GM18498 (cell line): ENCODE results near the gene EGLN1.
"Not testable (repeated sequence)": the region's sequence is repeated elsewhere in the genome, so short reads cannot be mapped to it uniquely, and the experiment has no call there.

ENCODE experiments used
- ATAC-seq: cut with Tn5 transposase; IDR thresholded peaks from one replicate; pipeline ENCODE4 v1.9.1; 2021; ENCODE audit warnings: mild to moderate bottlenecking, moderate library complexity; ENCODE audit not compliant: unreplicated experiment

EGLN1 gene

GRCh38 chr1:231421971-231422797 lies at the start of gene EGLN1:
Gene EGLN1 (minus strand): TSS chr1:231422287. CDS start chr1:231421888, 399 bp downstream.
- peak; percentile 86 for ATAC-seq

GRCh38 chr1:231471500-231471899 lies 49.4 kb upstream of the EGLN1 start:
- not testable (repeated sequence) for ATAC-seq

GRCh38 chr1:231471027-231471426 lies 48.9 kb upstream of the EGLN1 start:
- not testable (repeated sequence) for ATAC-seq

GRCh38 chr1:231467986-231468385 lies 45.9 kb upstream of the EGLN1 start:
- no peak for ATAC-seq

GRCh38 chr1:231465051-231465450 lies 43.0 kb upstream of the EGLN1 start:
- ATAC-seq, result no peak

- ATAC-seq, result no peak
Measured at GRCh38 chr1:231463541-231463940, 41.5 kb upstream of the EGLN1 start.

GRCh38 chr1:231460614-231461013 lies 38.5 kb upstream of the EGLN1 start:
- peak; percentile 77 for ATAC-seq

- not testable (repeated sequence) for ATAC-seq
Measured at GRCh38 chr1:231459438-231459837, 37.4 kb upstream of the EGLN1 start.

GRCh38 chr1:231457956-231458355 lies 35.9 kb upstream of the EGLN1 start:
- not testable (repeated sequence) for ATAC-seq

- ATAC-seq, result not testable (repeated sequence)
Measured at GRCh38 chr1:231454133-231454532, 32.0 kb upstream of the EGLN1 start.

- ATAC-seq, result no peak
Measured at GRCh38 chr1:231446138-231446537, 24.1 kb upstream of the EGLN1 start.

- ATAC-seq, result no peak
Measured at GRCh38 chr1:231444059-231444458, 22.0 kb upstream of the EGLN1 start.

- ATAC-seq, result no peak
Measured at GRCh38 chr1:231443363-231443762, 21.3 kb upstream of the EGLN1 start.

GRCh38 chr1:231442735-231443134 lies 20.6 kb upstream of the EGLN1 start:
- no peak for ATAC-seq

GRCh38 chr1:231432996-231433395 lies 10.9 kb upstream of the EGLN1 start:
- no peak for ATAC-seq

GRCh38 chr1:231431665-231432415 lies 9.8 kb upstream of the EGLN1 start:
- no peak for ATAC-seq

GRCh38 chr1:231430678-231431352 lies 8.7 kb upstream of the EGLN1 start:
- not testable (repeated sequence) for ATAC-seq

- no peak for ATAC-seq
Measured at GRCh38 chr1:231428377-231428776, 6.3 kb upstream of the EGLN1 start.

GRCh38 chr1:231424950-231425805 lies 3.1 kb upstream of the EGLN1 start:
- no peak for ATAC-seq

GRCh38 chr1:231423648-231424047 lies 1.6 kb upstream of the EGLN1 start:
- no peak for ATAC-seq
